ENCODE measurements around the gene SHB.

The SHB gene

DNA sequence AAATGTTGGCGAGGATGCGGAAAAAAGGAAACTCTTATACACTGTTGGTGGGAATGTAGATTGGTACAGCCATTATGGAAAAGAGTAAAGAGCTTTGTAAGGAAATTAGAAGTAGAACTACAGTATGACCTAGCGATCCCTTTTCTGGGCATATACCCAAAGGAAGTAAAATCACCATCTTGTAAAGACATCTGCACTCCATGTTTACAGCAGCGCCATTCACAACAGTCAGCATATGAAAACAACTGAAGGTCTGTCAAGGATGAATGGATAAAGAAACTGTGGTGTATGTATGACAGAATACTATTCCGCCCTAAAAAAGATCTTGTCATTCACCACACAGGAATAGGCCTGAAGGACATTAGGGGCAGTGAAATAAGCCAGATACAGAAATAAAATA is 137.4 kb downstream of the SHB start:
- H3K27ac ChIP-seq (ENCODE audit: poor library complexity, severe bottlenecking): no peak overlapping the region
- peaks cover 52% of the 10 kb centered on the region for H3K36me3 ChIP-seq (ENCODE audit: low read depth)
- no peak for TF ChIP-seq CTCF (IDR thresholded peaks at IDR 0.05; ENCODE audit: poor library complexity, severe bottlenecking)
- no peak overlapping the region for H3K4me3 ChIP-seq (ENCODE audit: severe bottlenecking)
- no peak for ATAC-seq (ENCODE audit: low read depth)
- no peaks in the 10 kb centered on the region for H3K27me3 ChIP-seq (ENCODE audit: insufficient read depth, poor library complexity, severe bottlenecking)
- no peak for DNase-seq (ENCODE audit: low spot score)
- peaks cover 22% of the 10 kb centered on the region for H3K4me1 ChIP-seq (ENCODE audit: insufficient read depth, poor library complexity, severe bottlenecking)
- H3K9me3 ChIP-seq (ENCODE audit: severe bottlenecking): no peaks in the 10 kb centered on the region

DNA sequence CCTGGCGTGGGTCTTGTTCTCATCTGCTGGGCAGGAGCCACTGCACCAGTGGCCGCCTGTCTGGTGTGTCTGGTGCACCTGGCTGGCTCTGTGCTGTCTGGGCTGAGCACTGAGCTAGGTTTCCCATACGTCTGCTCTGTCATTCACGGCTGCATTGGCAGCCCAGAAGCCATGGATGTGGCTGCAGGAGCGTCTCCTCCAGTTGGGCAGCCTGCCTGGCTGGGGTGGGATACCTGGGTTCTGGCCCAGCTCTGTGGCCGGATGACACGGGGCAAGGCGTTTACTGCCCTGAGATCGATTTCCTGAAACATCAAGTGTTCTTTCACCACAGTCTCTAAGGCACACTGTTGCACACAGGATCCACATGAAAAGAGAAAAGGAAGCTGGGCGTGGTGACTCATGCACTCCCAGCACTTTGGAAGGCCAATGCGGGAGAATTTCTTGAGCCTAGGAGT is 139.6 kb downstream of the SHB start:
- TF ChIP-seq CTCF (IDR thresholded peaks at IDR 0.05; ENCODE audit: poor library complexity, severe bottlenecking): no peak
- no peak overlapping the region for H3K4me3 ChIP-seq (ENCODE audit: severe bottlenecking)
- H3K9me3 ChIP-seq (ENCODE audit: severe bottlenecking): no peaks in the 10 kb centered on the region
- ATAC-seq (ENCODE audit: low read depth) (peak; percentile 63), DNase-seq (ENCODE audit: low spot score) (no peak)
- peaks cover 44% of the 10 kb centered on the region for H3K36me3 ChIP-seq (ENCODE audit: low read depth)
- peak overlapping the region; percentile 41 for H3K27ac ChIP-seq (ENCODE audit: poor library complexity, severe bottlenecking)
- no peaks in the 10 kb centered on the region for H3K27me3 ChIP-seq (ENCODE audit: insufficient read depth, poor library complexity, severe bottlenecking)
- peaks cover 29% of the 10 kb centered on the region for H3K4me1 ChIP-seq (ENCODE audit: insufficient read depth, poor library complexity, severe bottlenecking)

DNA sequence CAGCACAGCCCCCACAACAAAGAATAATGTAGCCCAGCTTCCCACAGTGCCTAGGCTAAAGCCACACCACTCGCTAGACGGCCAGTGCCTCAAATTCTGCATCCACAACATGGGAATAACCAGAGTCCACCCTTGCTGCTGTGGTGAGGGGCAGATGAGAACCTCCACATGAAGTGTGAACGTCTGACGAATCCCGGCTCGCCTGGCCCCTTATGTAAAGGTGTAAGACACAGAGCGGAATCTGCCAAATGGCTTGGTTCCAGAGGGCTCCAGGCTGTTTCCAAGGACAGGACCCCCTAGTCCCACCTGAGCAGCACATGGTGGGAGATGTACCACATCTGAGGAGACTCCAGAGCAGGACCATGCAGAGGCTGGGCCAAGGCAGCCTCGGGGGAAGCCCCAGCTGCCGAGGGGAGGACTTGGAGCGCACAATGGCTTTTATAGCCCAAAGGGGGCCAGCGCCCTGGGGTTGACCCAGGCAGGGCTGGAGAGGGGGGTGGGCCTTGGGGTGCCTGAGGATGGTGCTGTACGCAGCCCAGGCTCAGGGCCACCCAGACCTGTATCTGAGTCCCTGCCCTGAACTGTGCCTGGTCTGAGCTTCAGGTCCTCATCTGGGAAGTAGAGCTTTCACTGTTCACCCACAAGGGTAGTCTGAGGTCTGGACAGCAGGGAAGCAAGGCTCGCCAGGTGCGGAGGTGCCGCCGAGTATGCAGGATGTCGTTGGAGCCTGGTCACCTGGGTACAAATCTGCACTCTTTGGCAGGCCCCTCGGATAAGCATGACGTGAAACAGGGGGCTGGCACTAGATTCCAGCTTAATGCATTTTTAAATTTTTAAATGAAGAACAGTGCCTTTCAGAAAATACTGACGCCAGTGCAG is 140.2 kb downstream of the SHB start:
- H3K36me3 ChIP-seq (ENCODE audit: low read depth): peaks cover 41% of the 10 kb centered on the region
- ATAC-seq (ENCODE audit: low read depth) (no peak), DNase-seq (ENCODE audit: low spot score) (no peak)
- peak overlapping the region; percentile 41 for H3K27ac ChIP-seq (ENCODE audit: poor library complexity, severe bottlenecking)
- no peak overlapping the region for H3K4me3 ChIP-seq (ENCODE audit: severe bottlenecking)
- no peaks in the 10 kb centered on the region for H3K27me3 ChIP-seq (ENCODE audit: insufficient read depth, poor library complexity, severe bottlenecking)
- no peaks in the 10 kb centered on the region for H3K9me3 ChIP-seq (ENCODE audit: severe bottlenecking)
- no peak for TF ChIP-seq CTCF (IDR thresholded peaks at IDR 0.05; ENCODE audit: poor library complexity, severe bottlenecking)
- peaks cover 29% of the 10 kb centered on the region for H3K4me1 ChIP-seq (ENCODE audit: insufficient read depth, poor library complexity, severe bottlenecking)

DNA sequence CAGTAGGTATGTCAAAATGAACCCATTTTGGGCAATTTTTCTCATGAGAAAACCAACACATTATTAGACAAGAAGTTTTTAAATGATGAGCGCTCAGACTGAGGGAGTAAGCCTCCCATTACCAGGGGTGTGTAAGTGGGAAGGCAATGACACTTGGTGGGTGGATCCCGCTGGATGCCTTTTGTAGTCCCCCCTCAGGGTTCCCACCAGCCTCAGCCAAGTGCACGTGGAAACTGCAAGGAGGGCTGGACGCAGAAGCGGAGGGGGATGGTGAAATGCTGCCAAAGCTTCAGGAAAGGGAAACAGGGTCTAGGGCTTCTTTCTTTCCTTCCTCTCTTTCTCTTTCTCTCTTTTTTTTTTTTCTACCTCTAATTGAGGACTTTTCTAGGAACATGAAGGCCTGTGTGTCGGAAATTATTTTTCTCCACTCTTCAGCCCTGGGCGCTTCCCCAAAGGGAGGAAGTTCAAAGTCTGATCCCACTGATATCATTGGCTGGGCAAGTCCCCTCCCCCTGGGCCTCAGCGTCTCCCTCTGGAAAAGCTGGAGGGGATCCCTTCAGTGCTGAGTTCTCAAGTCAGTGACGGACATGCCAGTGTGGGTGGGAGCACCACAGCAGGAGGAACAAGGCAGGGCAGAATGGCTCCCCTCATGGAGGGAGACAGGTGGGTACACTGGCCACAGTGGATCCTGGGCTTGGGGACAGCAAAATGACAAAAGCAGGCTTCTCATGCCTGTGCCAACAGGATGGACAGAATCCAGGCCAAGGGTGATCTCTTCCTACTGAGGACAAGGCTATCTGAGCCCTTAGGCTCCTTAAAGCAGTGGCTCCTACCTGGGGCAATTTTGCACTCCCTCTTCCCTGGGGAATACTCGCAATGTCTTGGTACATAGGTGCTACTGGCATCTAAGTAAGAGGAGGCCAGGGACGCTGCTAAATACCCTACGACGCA is 141.2 kb downstream of the SHB start:
- no peak for TF ChIP-seq CTCF (IDR thresholded peaks at IDR 0.05; ENCODE audit: poor library complexity, severe bottlenecking)
- ATAC-seq (ENCODE audit: low read depth) (no peak), DNase-seq (ENCODE audit: low spot score) (no peak)
- Histone ChIP-seq H3K4me1 (ENCODE audit: insufficient read depth, poor library complexity, severe bottlenecking) (peaks cover 35% of the 10 kb centered on the region), H3K27ac (ENCODE audit: poor library complexity, severe bottlenecking) (peak overlapping the region; percentile 22), H3K9me3 (ENCODE audit: severe bottlenecking) (no peaks in the 10 kb centered on the region), H3K36me3 (ENCODE audit: low read depth) (peaks cover 33% of the 10 kb centered on the region), H3K27me3 (ENCODE audit: insufficient read depth, poor library complexity, severe bottlenecking) (no peaks in the 10 kb centered on the region), H3K4me3 (ENCODE audit: severe bottlenecking) (no peak overlapping the region)

Data from RWPE2 (cell line).